ENCODE measurements around the gene SLC35F4. TPM values are rescaled to one million over a fixed set of nuclear protein-coding genes. Genes with fewer than 3 reads are reported as not detected.
A peak's percentile ranks its signal among the peaks of the same experiment; 100 is the strongest.

The SLC35F4 gene
- total and polyA plus RNA-seq, 10 of the 15 experiments (the other 5 are each of a cell fraction or from before 2014, with no cell fraction given) = 0.06 to 0.30 TPM; not detected in 8

DNA sequence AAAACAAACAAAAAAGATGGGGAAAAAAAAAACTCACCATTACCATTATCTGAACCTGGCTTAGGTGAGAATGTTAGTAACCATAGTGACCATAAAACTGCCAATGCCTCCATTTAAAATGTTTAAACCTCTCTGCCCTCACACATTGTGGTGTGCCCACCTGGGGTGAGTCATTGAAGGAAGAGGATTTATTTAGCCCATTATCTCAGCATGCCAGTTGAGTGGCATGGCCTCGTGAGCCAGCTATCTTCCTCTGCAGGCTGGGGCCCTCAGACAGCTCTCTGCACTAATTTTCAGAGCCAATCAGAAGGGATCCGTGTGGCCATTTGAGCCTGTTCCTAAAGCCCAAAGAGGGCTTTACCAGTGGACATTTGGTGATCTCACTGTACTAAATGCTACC, 290.4 kb downstream of the SLC35F4 start:
- H3K4me2 ChIP-seq (ENCODE audit: control insufficient read depth, insufficient read depth) = no peak overlapping the region
- H3K9me3 ChIP-seq (replicated peaks; ENCODE audit: control insufficient read depth, insufficient read depth, low read length) = no peaks in the 10 kb centered on the region
- 13% methylated on average over 2 of the region's 2 CpGs for WGBS (ENCODE audit: insufficient coverage, insufficient replicate concordance, low lambda C conversion rate, missing lambda C conversion rate)
- RAD21 ChIA-PET (ENCODE audit: unreplicated experiment) = interaction anchor here (2.2 kb wide), 1 partner anchor 43 kb away, joined by 7 read pairs; no protein-coding TSS in a partner anchor
- no peaks in the 10 kb centered on the region for H3K79me2 ChIP-seq (ENCODE audit: control insufficient read depth, insufficient read depth, low read length)
- H3K4me1 ChIP-seq (ENCODE audit: control insufficient read depth, insufficient read depth, low read length) = no peaks in the 10 kb centered on the region
- no peak overlapping the region for H2AFZ ChIP-seq (ENCODE audit: control insufficient read depth, low read depth, low read length)
- no peak for TF ChIP-seq NBN (IDR thresholded peaks at IDR 0.05)
- TF ChIP-seq, protein P1, sequence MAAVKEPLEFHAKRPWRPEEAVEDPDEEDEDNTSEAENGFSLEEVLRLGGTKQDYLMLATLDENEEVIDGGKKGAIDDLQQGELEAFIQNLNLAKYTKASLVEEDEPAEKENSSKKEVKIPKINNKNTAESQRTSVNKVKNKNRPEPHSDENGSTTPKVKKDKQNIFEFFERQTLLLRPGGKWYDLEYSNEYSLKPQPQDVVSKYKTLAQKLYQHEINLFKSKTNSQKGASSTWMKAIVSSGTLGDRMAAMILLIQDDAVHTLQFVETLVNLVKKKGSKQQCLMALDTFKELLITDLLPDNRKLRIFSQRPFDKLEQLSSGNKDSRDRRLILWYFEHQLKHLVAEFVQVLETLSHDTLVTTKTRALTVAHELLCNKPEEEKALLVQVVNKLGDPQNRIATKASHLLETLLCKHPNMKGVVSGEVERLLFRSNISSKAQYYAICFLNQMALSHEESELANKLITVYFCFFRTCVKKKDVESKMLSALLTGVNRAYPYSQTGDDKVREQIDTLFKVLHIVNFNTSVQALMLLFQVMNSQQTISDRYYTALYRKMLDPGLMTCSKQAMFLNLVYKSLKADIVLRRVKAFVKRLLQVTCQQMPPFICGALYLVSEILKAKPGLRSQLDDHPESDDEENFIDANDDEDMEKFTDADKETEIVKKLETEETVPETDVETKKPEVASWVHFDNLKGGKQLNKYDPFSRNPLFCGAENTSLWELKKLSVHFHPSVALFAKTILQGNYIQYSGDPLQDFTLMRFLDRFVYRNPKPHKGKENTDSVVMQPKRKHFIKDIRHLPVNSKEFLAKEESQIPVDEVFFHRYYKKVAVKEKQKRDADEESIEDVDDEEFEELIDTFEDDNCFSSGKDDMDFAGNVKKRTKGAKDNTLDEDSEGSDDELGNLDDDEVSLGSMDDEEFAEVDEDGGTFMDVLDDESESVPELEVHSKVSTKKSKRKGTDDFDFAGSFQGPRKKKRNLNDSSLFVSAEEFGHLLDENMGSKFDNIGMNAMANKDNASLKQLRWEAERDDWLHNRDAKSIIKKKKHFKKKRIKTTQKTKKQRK (IDR thresholded peaks at IDR 0.05; ENCODE audit: low read depth, low read length) = no peak
- no peak for TF ChIP-seq ZNF217 (IDR thresholded peaks at IDR 0.05)
- TF ChIP-seq RCOR1 (conservative IDR thresholded peaks at IDR 0.05; ENCODE audit: low read depth, low read length) = no peak
- no peak for TF ChIP-seq NFYA (IDR thresholded peaks at IDR 0.05; ENCODE audit: borderline replicate concordance, low read depth, low read length)
- SMC1A ChIA-PET (ENCODE audit: uncharacterized antibody, unreplicated experiment) = interaction anchor here (0.9 to 1.6 kb wide), 4 partner anchors 48 to 295 kb away, joined by 3 to 5 read pairs (median 4); no protein-coding TSS in a partner anchor
- BruUV-seq (replicated peaks) = no TSS peak
- H3K36me3 ChIP-seq (ENCODE audit: control insufficient read depth in 2 of 2, insufficient read depth in 2 of 2, low read length in 1 of 2) = no peaks in the 10 kb centered on the region
- in situ Hi-C loops (cut with MboI) = no loop called here
- no peak for DNase-seq (ENCODE audit: low read depth, low spot score)
- ATAC-seq = peak; percentile 40
- no peak for FAIRE-seq
- H3K9ac ChIP-seq (ENCODE audit: control insufficient read depth, insufficient read depth, low read length) = no peak overlapping the region
- intact Hi-C loops (cut with micrococcal nuclease; ENCODE audit: unreplicated experiment) = loop anchor here (2.0 to 5.0 kb wide), 2 partner anchors 43 to 89 kb away; no protein-coding TSS in a partner anchor
- CTCF ChIA-PET = interaction anchor here (1.0 to 7.0 kb wide), 4 partner anchors 15 to 496 kb away, joined by 3 to 54 read pairs (median 9); no protein-coding TSS in a partner anchor
- no peaks in the 10 kb centered on the region for H3K27me3 ChIP-seq (replicated peaks in 1 of 2; ENCODE audit: control insufficient read depth in 2 of 2, insufficient read depth in 2 of 2, low read length in 1 of 2)
- no peak overlapping the region for H3K27ac ChIP-seq (ENCODE audit: control insufficient read depth, insufficient read depth)
- no peak overlapping the region for H3K4me3 ChIP-seq
- POLR2A ChIA-PET = no interaction called here
- H4K20me1 ChIP-seq (ENCODE audit: control insufficient read depth, insufficient read depth) = no peaks in the 10 kb centered on the region
